Measurements from ENCODE around the gene CPLX3. TPM values are rescaled to one million over a fixed set of nuclear protein-coding genes. Genes with fewer than 3 reads are reported as not detected.
"Not testable (repeated sequence)": the region's sequence is repeated elsewhere in the genome, so short reads cannot be mapped to it uniquely, and the experiment has no call there.

The CPLX3 gene
- polyA plus RNA-seq, 2 of the 4 experiments (the other 2 are of a cell fraction): not detected

- ATAC-seq (no peak), DNase-seq (ENCODE audit: low read depth in 1 of 2, low spot score in 1 of 2) (no peak), FAIRE-seq (no peak)
- H3K4me3 ChIP-seq: no peak overlapping the region
- peaks cover 30% of the 10 kb centered on the region for H3K4me1 ChIP-seq
- TF ChIP-seq CBX8 (IDR thresholded peaks at IDR 0.05) (no peak), HEYL (CRISPR knock-in tag; IDR thresholded peaks at IDR 0.05) (no peak), NR3C1 (IDR thresholded peaks at IDR 0.05) (no peak), CHD2 (IDR thresholded peaks at IDR 0.05; ENCODE audit: low read length, partially characterized antibody) (no peak), POLR2A (IDR thresholded peaks at IDR 0.05; ENCODE audit: low read length) (no peak), RAD21 (conservative IDR thresholded peaks at IDR 0.05 in 1 of 2, IDR thresholded peaks at IDR 0.05 in 1 of 2) (no peak), MYC (IDR thresholded peaks at IDR 0.05; ENCODE audit: borderline replicate concordance, low read length) (no peak), ZNF302 (CRISPR knock-in tag; IDR thresholded peaks at IDR 0.05) (no peak), GATA3 (IDR thresholded peaks at IDR 0.05; ENCODE audit: borderline replicate concordance) (no peak), HDAC2 (IDR thresholded peaks at IDR 0.05) (no peak), CEBPB (IDR thresholded peaks at IDR 0.05) (no peak), ZC3H11A (IDR thresholded peaks at IDR 0.05) (no peak), POLR2AphosphoS2 (conservative IDR thresholded peaks at IDR 0.05; ENCODE audit: low read length) (no peak), PHF8 (IDR thresholded peaks at IDR 0.05; ENCODE audit: borderline replicate concordance, low read depth) (no peak), TFCP2L1 (CRISPR knock-in tag; IDR thresholded peaks at IDR 0.05) (no peak), BCL3 (IDR thresholded peaks at IDR 0.05) (no peak), SREBF2 (IDR thresholded peaks at IDR 0.05) (no peak), NPAS2 (CRISPR knock-in tag; IDR thresholded peaks at IDR 0.05; ENCODE audit: borderline replicate concordance) (no peak)
- TF ChIP-seq, protein P1, sequence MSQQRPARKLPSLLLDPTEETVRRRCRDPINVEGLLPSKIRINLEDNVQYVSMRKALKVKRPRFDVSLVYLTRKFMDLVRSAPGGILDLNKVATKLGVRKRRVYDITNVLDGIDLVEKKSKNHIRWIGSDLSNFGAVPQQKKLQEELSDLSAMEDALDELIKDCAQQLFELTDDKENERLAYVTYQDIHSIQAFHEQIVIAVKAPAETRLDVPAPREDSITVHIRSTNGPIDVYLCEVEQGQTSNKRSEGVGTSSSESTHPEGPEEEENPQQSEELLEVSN (IDR thresholded peaks at IDR 0.05; ENCODE audit: borderline replicate concordance, low read depth): no peak
- TF ChIP-seq, protein P2, sequence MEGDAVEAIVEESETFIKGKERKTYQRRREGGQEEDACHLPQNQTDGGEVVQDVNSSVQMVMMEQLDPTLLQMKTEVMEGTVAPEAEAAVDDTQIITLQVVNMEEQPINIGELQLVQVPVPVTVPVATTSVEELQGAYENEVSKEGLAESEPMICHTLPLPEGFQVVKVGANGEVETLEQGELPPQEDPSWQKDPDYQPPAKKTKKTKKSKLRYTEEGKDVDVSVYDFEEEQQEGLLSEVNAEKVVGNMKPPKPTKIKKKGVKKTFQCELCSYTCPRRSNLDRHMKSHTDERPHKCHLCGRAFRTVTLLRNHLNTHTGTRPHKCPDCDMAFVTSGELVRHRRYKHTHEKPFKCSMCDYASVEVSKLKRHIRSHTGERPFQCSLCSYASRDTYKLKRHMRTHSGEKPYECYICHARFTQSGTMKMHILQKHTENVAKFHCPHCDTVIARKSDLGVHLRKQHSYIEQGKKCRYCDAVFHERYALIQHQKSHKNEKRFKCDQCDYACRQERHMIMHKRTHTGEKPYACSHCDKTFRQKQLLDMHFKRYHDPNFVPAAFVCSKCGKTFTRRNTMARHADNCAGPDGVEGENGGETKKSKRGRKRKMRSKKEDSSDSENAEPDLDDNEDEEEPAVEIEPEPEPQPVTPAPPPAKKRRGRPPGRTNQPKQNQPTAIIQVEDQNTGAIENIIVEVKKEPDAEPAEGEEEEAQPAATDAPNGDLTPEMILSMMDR (IDR thresholded peaks at IDR 0.05): no peak
- no peaks in the 10 kb centered on the region for H3K9me3 ChIP-seq
- ChIA-PET POLR2A (no interaction called here), CTCF (interaction anchor here (1.0 to 65.6 kb wide), 4 partner anchors 14 to 166 kb away, joined by 3 to 1908 read pairs (median 131); partner anchors contain the start of genes CPLX3, LMAN1L and ULK3)
- 90% methylated on average over 8 of the region's 8 CpGs for WGBS (ENCODE audit: missing lambda C conversion rate)
- peak overlapping the region; percentile 97; the same call in 2 of the 3 replicates for H3K4me2 ChIP-seq
- no peak overlapping the region; a peak in 1 of 6 replicates for H3K27ac ChIP-seq
These were observed 41.8 kb upstream of the CPLX3 start for GRCh38 chr15:74784426-74785193.

- no peak for FAIRE-seq
- peaks cover 35% of the 10 kb centered on the region for H3K4me1 ChIP-seq
- CTCF ChIA-PET: interaction anchor here (5.2 to 66.7 kb wide), 4 partner anchors 5 to 151 kb away, joined by 24 to 1908 read pairs (median 1073); partner anchors contain the start of genes CPLX3, CSK, LMAN1L and ULK3
These were observed 41.0 kb upstream of the CPLX3 start for GRCh38 chr15:74785194-74786032.

GRCh38 chr15:74786081-74786480 is 40.3 kb upstream of the CPLX3 start:
- CTCF ChIA-PET: interaction anchor here (0.6 to 66.7 kb wide), 5 partner anchors 5 to 1047 kb away, joined by 3 to 1908 read pairs (median 24); partner anchors contain the start of genes CPLX3, CSK, LMAN1L and ULK3

More at GRCh38 chr15:74785194-74786032, 41.0 kb upstream of the CPLX3 start:
- H3K27ac ChIP-seq: no peak overlapping the region
- no peaks in the 10 kb centered on the region for H3K9me3 ChIP-seq
- POLR2A ChIA-PET: no interaction called here
- H3K4me2 ChIP-seq: no peak overlapping the region
- H3K4me3 ChIP-seq: no peak overlapping the region
- TF ChIP-seq KDM1A (IDR thresholded peaks at IDR 0.05; ENCODE audit: low read depth) (no peak), KDM5A (IDR thresholded peaks at IDR 0.05) (no peak), JUNB (IDR thresholded peaks at IDR 0.05) (no peak), RNF2 (IDR thresholded peaks at IDR 0.05; ENCODE audit: borderline replicate concordance, low read depth) (no peak), SMC3 (IDR thresholded peaks at IDR 0.05) (no peak)
- 90% methylated on average over 13 of the region's 13 CpGs for WGBS (ENCODE audit: missing lambda C conversion rate)
- ATAC-seq (no peak), DNase-seq (ENCODE audit: low read depth in 1 of 2, low spot score in 1 of 2) (no peak)

More at GRCh38 chr15:74786081-74786480, 40.3 kb upstream of the CPLX3 start:
- 95% methylated on average over 11 of the region's 12 CpGs for WGBS (ENCODE audit: missing lambda C conversion rate)
- H3K4me1 ChIP-seq: peaks cover 36% of the 10 kb centered on the region
- H3K4me3 ChIP-seq; FAIRE-seq; ATAC-seq; H3K4me2 ChIP-seq; POLR2A ChIA-PET; DNase-seq (ENCODE audit: low read depth in 1 of 2, low spot score in 1 of 2); H3K27ac ChIP-seq; H3K9me3 ChIP-seq: not testable (repeated sequence)
